K562 (cell line): Measurements from ENCODE around the gene MCRS1. TPM values are rescaled to one million over a fixed set of nuclear protein-coding genes. Genes with fewer than 3 reads are reported as not detected.

Source experiments
- ATAC-seq: fragments of 200-7000 bp; cut with Tn5 transposase; 3 replicates; pipeline ENCODE4 v1.9.1; 2020; ENCODE audit warnings: moderate library complexity
- BruUV-seq: library from RNA; stranded (reverse); fragments of 400-500 nt; replicated peaks from 2 replicates; lab custom pipeline; 2021; lab: Mats Ljungman, UMichigan
- CTCF ChIA-PET: fragments of 300-600 bp; formaldehyde crosslinking; extraction: SDS; loops from one replicate; lab custom pipeline; 2021; ENCODE audit warnings: low intra/inter-chr PET ratio; lab: Yijun Ruan, JAX
- POLR2A ChIA-PET: fragments of 300-600, 350-650 bp; sonication (Branson Sonifier 250); formaldehyde crosslinking; extraction: SDS; loops from one replicate; lab custom pipeline; 2021; ENCODE audit warnings: antibody characterized with exemption, inconsistent platforms; lab: Yijun Ruan, JAX
- DNase-seq, 4 experiments: peaks; one replicate each; pipeline versions ENCODE4 v3.0.0 to v3.0.0-alpha.2; 2011 to 2018; ENCODE audit warnings: low spot score in 3 of 4, mixed read lengths in 3 of 4; ENCODE audit errors: extremely low read depth in 1 of 4
- FAIRE-seq: peaks from 2 replicates; lab custom pipeline; 2011; peaks lifted over from hg19 to GRCh38; lab: Jason Lieb, UNC
- H2AFZ ChIP-seq: 2 replicates; pipeline ENCODE4 v1.6.0; 2011; ENCODE audit warnings: low read depth, low read length, control low read depth, inconsistent platforms
- H3K27ac ChIP-seq: fragments of 200-600 bp; 3 replicates; pipeline ENCODE4 v1.8.0; 2011; ENCODE audit warnings: low read depth, mild to moderate bottlenecking, control low read depth, inconsistent platforms, low read length, moderate library complexity, mixed read lengths; ENCODE audit errors: extremely low read depth
- H3K27me3 ChIP-seq, 2 experiments: fragments of 300-600 bp in 1 of 2; 2 replicates in 1 of 2; 3 replicates in 1 of 2; pipeline versions ENCODE4 v1.6.0 to v1.8.0; 2011; ENCODE audit warnings: inconsistent platforms in 2 of 2, low read length in 2 of 2, mild to moderate bottlenecking in 1 of 2, mixed read lengths in 1 of 2, moderate library complexity in 1 of 2; ENCODE audit not compliant: control insufficient read depth in 2 of 2, insufficient read depth in 2 of 2
- H3K36me3 ChIP-seq: fragments of 300-600 bp; 3 replicates; pipeline ENCODE4 v1.8.0; 2011; ENCODE audit warnings: mild to moderate bottlenecking, low read length, inconsistent platforms; ENCODE audit not compliant: control insufficient read depth, insufficient read depth
- H3K4me1 ChIP-seq, 2 experiments: fragments of 200-600 bp in 1 of 2; replicated peaks in 1 of 2; 2 replicates in 1 of 2; 3 replicates in 1 of 2; pipeline versions ENCODE4 v1.5.1 to v1.8.0; 2011; ENCODE audit warnings: inconsistent platforms in 2 of 2, low read length in 2 of 2, mild to moderate bottlenecking in 1 of 2, mixed read lengths in 1 of 2, moderate library complexity in 1 of 2; ENCODE audit not compliant: control insufficient read depth in 2 of 2, insufficient read depth in 2 of 2
- H3K4me2 ChIP-seq: 2 replicates; pipeline ENCODE4 v1.6.1; 2011; ENCODE audit warnings: low read length, control low read depth, inconsistent platforms, mixed read lengths; ENCODE audit not compliant: insufficient read depth
- H3K4me3 ChIP-seq: fragments of 200-600 bp; sonication (generic), shearing (Covaris generic); 2 replicates; pipeline ENCODE4 v1.5.1; 2016; ENCODE audit warnings: control low read depth, inconsistent platforms
- H3K79me2 ChIP-seq: fragments of 200-600 bp; 3 replicates; pipeline ENCODE4 v1.8.0; 2011; ENCODE audit warnings: low read length, inconsistent platforms; ENCODE audit not compliant: control insufficient read depth, insufficient read depth
- H3K9ac ChIP-seq, 2 experiments: 2 replicates each; pipeline versions ENCODE4 v1.6.0 to v1.6.1; 2011; ENCODE audit warnings: low read depth in 2 of 2, low read length in 2 of 2, control low read depth in 1 of 2, inconsistent platforms in 1 of 2, mild to moderate bottlenecking in 1 of 2, mixed read lengths in 1 of 2; ENCODE audit not compliant: insufficient read depth in 1 of 2
- H3K9me1 ChIP-seq: one replicate; pipeline ENCODE4 v1.6.0; 2011; ENCODE audit warnings: inconsistent platforms, mild to moderate bottlenecking, low read length, moderate library complexity; ENCODE audit not compliant: control insufficient read depth, insufficient read depth
- H3K9me3 ChIP-seq: replicated peaks from 2 replicates; pipeline ENCODE4 v1.5.1; 2011; ENCODE audit warnings: low read depth, low read length, inconsistent platforms; ENCODE audit not compliant: control insufficient read depth, insufficient read depth
- H4K20me1 ChIP-seq: replicated peaks from 2 replicates; pipeline ENCODE4 v1.6.1; 2011; ENCODE audit warnings: low read length, inconsistent platforms, mixed read lengths; ENCODE audit not compliant: control insufficient read depth, insufficient read depth
- GATAD2A ChIP-seq: fragments of 450-650 bp; IDR thresholded peaks from 2 replicates; pipeline ENCODE4 v1.6.1; 2017
- HDGF ChIP-seq: fragments of 450-650 bp; IDR thresholded peaks from 2 replicates; pipeline ENCODE4 v1.6.1; 2016
- ID3 ChIP-seq, 2 experiments: fragments of 250-450 bp in 1 of 2; fragments of 450-650 bp in 1 of 2; sonication (Bioruptor Pico) in 1 of 2; IDR thresholded peaks; 2 replicates each; pipeline versions ENCODE4 v1.6.1 to v1.8.0; 2016 to 2021; ENCODE audit warnings: mild to moderate bottlenecking in 2 of 2, moderate library complexity in 2 of 2, missing compliant biosample characterization in 1 of 2, missing genetic modification characterization in 1 of 2
- PRPF4 ChIP-seq: fragments of 200-400 bp; formaldehyde crosslinking; IDR thresholded peaks from one replicate; pipeline ENCODE4 v1.6.1; 2017; ENCODE audit warnings: low read length, low read depth, mild to moderate bottlenecking; ENCODE audit not compliant: insufficient read depth, poor library complexity, severe bottlenecking
- RB1 ChIP-seq: fragments of 450-650 bp; IDR thresholded peaks from 2 replicates; pipeline ENCODE4 v1.6.1; 2017; ENCODE audit warnings: low read depth, mild to moderate bottlenecking
- SAFB ChIP-seq: fragments of 200-400 bp; formaldehyde crosslinking; IDR thresholded peaks from 2 replicates; pipeline ENCODE4 v1.6.1; 2017; ENCODE audit warnings: low read depth, low read length, borderline replicate concordance
- ZNF165 ChIP-seq: fragments of 250-450 bp; sonication (Bioruptor Pico); IDR thresholded peaks from 2 replicates; pipeline ENCODE4 v1.4.0; 2020; ENCODE audit warnings: borderline replicate concordance
- ZNF23 ChIP-seq: fragments of 250-450 bp; sonication (Bioruptor Pico); IDR thresholded peaks from 2 replicates; pipeline ENCODE4 v1.4.0; 2020; ENCODE audit warnings: mild to moderate bottlenecking
- ZNF41 ChIP-seq: fragments of 250-450 bp; sonication (Bioruptor Pico); conservative IDR thresholded peaks from 2 replicates; pipeline ENCODE4 v1.4.0; 2020; ENCODE audit warnings: mild to moderate bottlenecking
- ZNF77 ChIP-seq: fragments of 250-450 bp; sonication (Bioruptor Pico); IDR thresholded peaks from 2 replicates; pipeline ENCODE4 v1.5.0; 2020
- ZNF778 ChIP-seq: fragments of 450-650 bp; formaldehyde crosslinking; IDR thresholded peaks from 2 replicates; pipeline ENCODE4 v1.4.0; 2020; ENCODE audit warnings: mild to moderate bottlenecking, moderate library complexity
- WGBS: fragments of 100-300 bp; shearing (Covaris generic); methylation state at CpG from one replicate; pipeline ENCODE4 v1.1.6; 2016; ENCODE audit warnings: low coverage, mixed read lengths; ENCODE audit not compliant: insufficient coverage; ENCODE audit errors: missing lambda C conversion rate; 5-methylcytosine and 5-hydroxymethylcytosine counted together
- in situ Hi-C: fragments of 300-500 bp; cut with MboI; formaldehyde crosslinking; loops from 4 replicates; pipeline ENCODE4 v1.15.0; 2018; ENCODE audit warnings: inconsistent platforms, mixed read lengths
- intact Hi-C: fragments of 100-400 bp; cut with micrococcal nuclease; formaldehyde crosslinking; loops from 2 replicates; pipeline ENCODE4 v1.14.2; 2022
- polyA plus RNA-seq, 8 experiments: library from polyadenylated mRNA; depleted of rRNA in 4 of 8; stranded (reverse) in 5 of 8; unstranded in 3 of 8; fragments of >200 nt; fragmentation: Nextera tagmentation in 2 of 8; fragmentation: Illumina TruSeq in 1 of 8; extraction: Ambion mirVana in 2 of 8; extraction: Trizol in 1 of 8; gene quantifications; 2 replicates each; pipeline versions ENCODE4 v1.2.1 to v1.2.3, GENCODE V29; 2011 to 2014; ENCODE audit warnings: inconsistent platforms in 1 of 8, missing spikeins in 1 of 8
- total RNA-seq, 7 experiments: library from RNA; depleted of rRNA in 6 of 7; stranded (reverse); fragments of >200 nt in 6 of 7; fragmentation: Illumina TruSeq in 2 of 7; extraction: Trizol in 2 of 7; gene quantifications; 2 replicates each; pipeline versions ENCODE4 v1.2.1 to v1.2.3, GENCODE V29; 2011 to 2021; ENCODE audit warnings: low replicate concordance in 1 of 7
- TF ChIP-seq, protein P1 (sequence below): fragments of 250-450 bp; sonication (Bioruptor Pico); IDR thresholded peaks from 2 replicates; pipeline ENCODE4 v1.4.0; 2020; ENCODE audit warnings: mild to moderate bottlenecking, moderate library complexity, borderline replicate concordance
- TF ChIP-seq, protein P2 (sequence below): sonication (generic); formaldehyde crosslinking; IDR thresholded peaks from 2 replicates; pipeline ENCODE4 v1.8.0; 2022; ENCODE audit warnings: missing genetic modification reagents, mild to moderate bottlenecking, borderline replicate concordance
- TF ChIP-seq, protein P3 (sequence below): sonication (generic); formaldehyde crosslinking; IDR thresholded peaks from 2 replicates; pipeline ENCODE4 v1.8.0; 2022; ENCODE audit warnings: mild to moderate bottlenecking, missing genetic modification reagents

Gene MCRS1
- total and polyA plus RNA-seq, 9 of the 15 experiments (the other 6 are each of a cell fraction or from before 2014, with no cell fraction given), result 50.0 to 100 (median 73.2) TPM

GRCh38 chr12:49582850-49583249 is 14.9 kb upstream of the MCRS1 start:
- H4K20me1 ChIP-seq, result peaks cover 16% of the 10 kb centered on the region; the same call in 1 of the 2 replicates
- no peak for DNase-seq
- H3K4me3 ChIP-seq, result no peak overlapping the region
- WGBS, result 71% methylated on average over 4 of the region's 4 CpGs
- CTCF ChIA-PET, result interaction anchor here (1.0 kb wide), 1 partner anchor 29 kb away, joined by 3 read pairs; no protein-coding TSS in a partner anchor
- intact Hi-C loops (no loop called here), in situ Hi-C loops (no loop called here)
- no peaks in the 10 kb centered on the region for H3K27me3 ChIP-seq
- H3K9ac ChIP-seq, result no peak overlapping the region
- peaks cover 4% of the 10 kb centered on the region; the same call in 2 of the 3 replicates for H3K79me2 ChIP-seq
- no peak for FAIRE-seq
- H3K27ac ChIP-seq, result no peak overlapping the region
- H3K4me2 ChIP-seq, result no peak overlapping the region
- H3K9me1 ChIP-seq, result peaks cover 5% of the 10 kb centered on the region
- peaks cover under 1 to 13% of the 10 kb centered on the region in 2 experiments; a peak in 3 of 5 replicates for H3K4me1 ChIP-seq
- BruUV-seq, result no TSS peak
- TF ChIP-seq ID3 (CRISPR knock-in tag; IDR thresholded peaks at IDR 0.05) (no peak), ID3 (tag; IDR thresholded peaks at IDR 0.05) (no peak), PRPF4 (no peak), SAFB (no peak), ZNF41 (no peak), HDGF (no peak), ZNF778 (no peak), GATAD2A (no peak), ZNF23 (CRISPR knock-in tag) (no peak), ZNF77 (CRISPR knock-in tag) (no peak), RB1 (no peak), ZNF165 (CRISPR knock-in tag) (no peak)
- TF ChIP-seq, protein P1, sequence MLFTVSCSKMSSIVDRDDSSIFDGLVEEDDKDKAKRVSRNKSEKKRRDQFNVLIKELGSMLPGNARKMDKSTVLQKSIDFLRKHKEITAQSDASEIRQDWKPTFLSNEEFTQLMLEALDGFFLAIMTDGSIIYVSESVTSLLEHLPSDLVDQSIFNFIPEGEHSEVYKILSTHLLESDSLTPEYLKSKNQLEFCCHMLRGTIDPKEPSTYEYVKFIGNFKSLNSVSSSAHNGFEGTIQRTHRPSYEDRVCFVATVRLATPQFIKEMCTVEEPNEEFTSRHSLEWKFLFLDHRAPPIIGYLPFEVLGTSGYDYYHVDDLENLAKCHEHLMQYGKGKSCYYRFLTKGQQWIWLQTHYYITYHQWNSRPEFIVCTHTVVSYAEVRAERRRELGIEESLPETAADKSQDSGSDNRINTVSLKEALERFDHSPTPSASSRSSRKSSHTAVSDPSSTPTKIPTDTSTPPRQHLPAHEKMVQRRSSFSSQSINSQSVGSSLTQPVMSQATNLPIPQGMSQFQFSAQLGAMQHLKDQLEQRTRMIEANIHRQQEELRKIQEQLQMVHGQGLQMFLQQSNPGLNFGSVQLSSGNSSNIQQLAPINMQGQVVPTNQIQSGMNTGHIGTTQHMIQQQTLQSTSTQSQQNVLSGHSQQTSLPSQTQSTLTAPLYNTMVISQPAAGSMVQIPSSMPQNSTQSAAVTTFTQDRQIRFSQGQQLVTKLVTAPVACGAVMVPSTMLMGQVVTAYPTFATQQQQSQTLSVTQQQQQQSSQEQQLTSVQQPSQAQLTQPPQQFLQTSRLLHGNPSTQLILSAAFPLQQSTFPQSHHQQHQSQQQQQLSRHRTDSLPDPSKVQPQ (CRISPR knock-in tag), result no peak
- TF ChIP-seq, protein P2, sequence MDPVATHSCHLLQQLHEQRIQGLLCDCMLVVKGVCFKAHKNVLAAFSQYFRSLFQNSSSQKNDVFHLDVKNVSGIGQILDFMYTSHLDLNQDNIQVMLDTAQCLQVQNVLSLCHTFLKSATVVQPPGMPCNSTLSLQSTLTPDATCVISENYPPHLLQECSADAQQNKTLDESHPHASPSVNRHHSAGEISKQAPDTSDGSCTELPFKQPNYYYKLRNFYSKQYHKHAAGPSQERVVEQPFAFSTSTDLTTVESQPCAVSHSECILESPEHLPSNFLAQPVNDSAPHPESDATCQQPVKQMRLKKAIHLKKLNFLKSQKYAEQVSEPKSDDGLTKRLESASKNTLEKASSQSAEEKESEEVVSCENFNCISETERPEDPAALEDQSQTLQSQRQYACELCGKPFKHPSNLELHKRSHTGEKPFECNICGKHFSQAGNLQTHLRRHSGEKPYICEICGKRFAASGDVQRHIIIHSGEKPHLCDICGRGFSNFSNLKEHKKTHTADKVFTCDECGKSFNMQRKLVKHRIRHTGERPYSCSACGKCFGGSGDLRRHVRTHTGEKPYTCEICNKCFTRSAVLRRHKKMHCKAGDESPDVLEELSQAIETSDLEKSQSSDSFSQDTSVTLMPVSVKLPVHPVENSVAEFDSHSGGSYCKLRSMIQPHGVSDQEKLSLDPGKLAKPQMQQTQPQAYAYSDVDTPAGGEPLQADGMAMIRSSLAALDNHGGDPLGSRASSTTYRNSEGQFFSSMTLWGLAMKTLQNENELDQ (CRISPR knock-in tag), result no peak
- TF ChIP-seq, protein P3, sequence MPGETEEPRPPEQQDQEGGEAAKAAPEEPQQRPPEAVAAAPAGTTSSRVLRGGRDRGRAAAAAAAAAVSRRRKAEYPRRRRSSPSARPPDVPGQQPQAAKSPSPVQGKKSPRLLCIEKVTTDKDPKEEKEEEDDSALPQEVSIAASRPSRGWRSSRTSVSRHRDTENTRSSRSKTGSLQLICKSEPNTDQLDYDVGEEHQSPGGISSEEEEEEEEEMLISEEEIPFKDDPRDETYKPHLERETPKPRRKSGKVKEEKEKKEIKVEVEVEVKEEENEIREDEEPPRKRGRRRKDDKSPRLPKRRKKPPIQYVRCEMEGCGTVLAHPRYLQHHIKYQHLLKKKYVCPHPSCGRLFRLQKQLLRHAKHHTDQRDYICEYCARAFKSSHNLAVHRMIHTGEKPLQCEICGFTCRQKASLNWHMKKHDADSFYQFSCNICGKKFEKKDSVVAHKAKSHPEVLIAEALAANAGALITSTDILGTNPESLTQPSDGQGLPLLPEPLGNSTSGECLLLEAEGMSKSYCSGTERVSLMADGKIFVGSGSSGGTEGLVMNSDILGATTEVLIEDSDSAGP (CRISPR knock-in tag), result no peak
- no peak overlapping the region for H2AFZ ChIP-seq
- no peaks in the 10 kb centered on the region for H3K9me3 ChIP-seq
- POLR2A ChIA-PET, result interaction anchor here (1.0 kb wide), 1 partner anchor 10 kb away, joined by 4 read pairs; no protein-coding TSS in a partner anchor
- ATAC-seq, result no peak
- H3K36me3 ChIP-seq, result peaks cover 39% of the 10 kb centered on the region; the same call in 2 of the 3 replicates
